SH-SY5Y (cell line): ENCODE measurements around the gene ITGA6.

ENCODE experiments used
- GATA2 ChIP-seq: IDR thresholded peaks from 2 replicates; pipeline ENCODE4 v1.6.1; 2011; ENCODE audit warnings: mild to moderate bottlenecking, low read depth, low read length
- GATA3 ChIP-seq: IDR thresholded peaks from 2 replicates; pipeline ENCODE4 v1.6.1; 2011; ENCODE audit warnings: low read depth, mild to moderate bottlenecking, low read length, moderate library complexity

GRCh38 chr2:172449911-172450550, 22.6 kb downstream of the ITGA6 start:
- TF ChIP-seq GATA3, result no peak
- TF ChIP-seq GATA2, result no peak
